Prostate gland (tissue), 2 donors: ENCODE results near the gene FHIT.

Experiments
- POLR2A ChIP-seq: fragments of 450-650 bp; IDR thresholded peaks from one replicate; pipeline ENCODE4 v1.6.1; 2016; ENCODE audit warnings: antibody characterized with exemption, mild to moderate bottlenecking
- POLR2AphosphoS5 ChIP-seq: sonication (generic); formaldehyde crosslinking; IDR thresholded peaks from one replicate; pipeline ENCODE4 v1.6.1; 2017; ENCODE audit warnings: antibody characterized with exemption
- TF ChIP-seq, protein P1 (sequence below), 4 experiments: fragments of 200-600 bp in 2 of 4; fragments of 450-650 bp in 2 of 4; sonication (generic) in 2 of 4; IDR thresholded peaks; 1 replicate in 3 of 4; 2 replicates in 1 of 4; pipeline ENCODE4 v1.5.1; 2016 to 2019; ENCODE audit warnings: antibody characterized with exemption in 4 of 4, mild to moderate bottlenecking in 2 of 4, moderate library complexity in 2 of 4

DNA sequence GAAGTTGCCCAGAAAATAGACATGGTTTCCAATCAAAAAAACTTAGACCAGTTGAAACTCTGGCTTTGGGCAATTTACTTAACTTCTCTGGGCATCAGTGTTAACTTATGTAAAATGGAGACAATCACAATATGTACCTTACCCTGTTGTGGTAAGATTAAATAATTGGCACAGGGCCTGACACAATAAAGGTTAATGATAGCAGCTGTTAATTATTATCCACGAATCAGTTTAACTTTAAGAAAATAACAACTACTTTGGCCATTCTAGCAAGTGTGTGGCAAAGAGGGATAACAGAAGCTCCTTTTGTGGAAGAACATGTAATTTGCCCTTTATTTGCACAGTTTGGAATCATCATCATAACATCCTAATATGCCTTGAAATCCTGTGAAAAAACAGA, 787.6 kb downstream of the FHIT start:
- TF ChIP-seq, protein P1, sequence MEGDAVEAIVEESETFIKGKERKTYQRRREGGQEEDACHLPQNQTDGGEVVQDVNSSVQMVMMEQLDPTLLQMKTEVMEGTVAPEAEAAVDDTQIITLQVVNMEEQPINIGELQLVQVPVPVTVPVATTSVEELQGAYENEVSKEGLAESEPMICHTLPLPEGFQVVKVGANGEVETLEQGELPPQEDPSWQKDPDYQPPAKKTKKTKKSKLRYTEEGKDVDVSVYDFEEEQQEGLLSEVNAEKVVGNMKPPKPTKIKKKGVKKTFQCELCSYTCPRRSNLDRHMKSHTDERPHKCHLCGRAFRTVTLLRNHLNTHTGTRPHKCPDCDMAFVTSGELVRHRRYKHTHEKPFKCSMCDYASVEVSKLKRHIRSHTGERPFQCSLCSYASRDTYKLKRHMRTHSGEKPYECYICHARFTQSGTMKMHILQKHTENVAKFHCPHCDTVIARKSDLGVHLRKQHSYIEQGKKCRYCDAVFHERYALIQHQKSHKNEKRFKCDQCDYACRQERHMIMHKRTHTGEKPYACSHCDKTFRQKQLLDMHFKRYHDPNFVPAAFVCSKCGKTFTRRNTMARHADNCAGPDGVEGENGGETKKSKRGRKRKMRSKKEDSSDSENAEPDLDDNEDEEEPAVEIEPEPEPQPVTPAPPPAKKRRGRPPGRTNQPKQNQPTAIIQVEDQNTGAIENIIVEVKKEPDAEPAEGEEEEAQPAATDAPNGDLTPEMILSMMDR (IDR thresholded peaks at IDR 0.05) = no peak
- TF ChIP-seq POLR2A (no peak), POLR2AphosphoS5 (no peak)
